Natural killer cell (primary cell): ENCODE results near the gene TMEM273. TPM values are rescaled to one million over a fixed set of nuclear protein-coding genes. Genes with fewer than 3 reads are reported as not detected.

ENCODE experiments used
- ATAC-seq, 3 donors: fragments of 150-1000 bp in 2 of 3; fragments of 200-7000 bp in 1 of 3; cut with Tn5 transposase; 1 replicate in 1 of 3; 2 replicates in 2 of 3; pipeline ENCODE4 v1.10.0; 2021; ENCODE audit warnings: mild to moderate bottlenecking in 2 of 3, moderate library complexity in 2 of 3
- DNase-seq, 2 donors: peaks; one replicate each; pipeline versions ENCODE4 v3.0.0 to v3.0.0-alpha.2; 2013 to 2021; ENCODE audit warnings: mixed read lengths in 1 of 2
- H3K27ac ChIP-seq: one replicate; pipeline ENCODE4 v1.5.1; 2013; ENCODE audit warnings: mild to moderate bottlenecking, low read length
- H3K27me3 ChIP-seq: one replicate; pipeline ENCODE4 v1.6.1; 2013; ENCODE audit warnings: low read length; ENCODE audit not compliant: control insufficient read depth, insufficient read depth
- H3K36me3 ChIP-seq: one replicate; pipeline ENCODE4 v1.6.1; 2013; ENCODE audit warnings: low read length; ENCODE audit not compliant: control insufficient read depth, insufficient read depth
- H3K4me1 ChIP-seq: one replicate; pipeline ENCODE4 v1.6.1; 2013; ENCODE audit warnings: low read length; ENCODE audit not compliant: control insufficient read depth, insufficient read depth
- H3K4me3 ChIP-seq: one replicate; pipeline ENCODE4 v1.5.1; 2013; ENCODE audit warnings: low read length
- H3K9me3 ChIP-seq: one replicate; pipeline ENCODE4 v1.6.1; 2013; ENCODE audit warnings: low read length; ENCODE audit not compliant: control insufficient read depth, insufficient read depth
- H3K27ac Mint-ChIP-seq, 2 donors: one replicate each; pipeline ENCODE4 v1.8.0; 2022; ENCODE audit warnings: mild to moderate bottlenecking in 2 of 2, mixed read lengths in 2 of 2, moderate library complexity in 1 of 2
- H3K27me3 Mint-ChIP-seq, 2 donors: one replicate each; pipeline ENCODE4 v1.8.0; 2022; ENCODE audit warnings: low read depth in 2 of 2, mixed read lengths in 2 of 2
- H3K36me3 Mint-ChIP-seq: one replicate; pipeline ENCODE4 v1.8.0; 2022; ENCODE audit warnings: mixed read lengths
- H3K4me1 Mint-ChIP-seq, 2 donors: one replicate each; pipeline ENCODE4 v1.8.0; 2022; ENCODE audit warnings: mixed read lengths in 2 of 2
- H3K4me3 Mint-ChIP-seq: one replicate; pipeline ENCODE4 v1.8.0; 2022; ENCODE audit warnings: mild to moderate bottlenecking, moderate library complexity, mixed read lengths
- H3K9me3 Mint-ChIP-seq, 2 donors: one replicate each; pipeline ENCODE4 v1.8.0; 2022; ENCODE audit warnings: mixed read lengths in 2 of 2
- CTCF ChIP-seq: fragments of 200-600 bp; IDR thresholded peaks from one replicate; pipeline ENCODE4 v1.8.0; 2022; ENCODE audit warnings: antibody characterized with exemption
- WGBS: methylation state at CpG from one replicate; pipeline ENCODE4 v1.1.7; 2013; ENCODE audit warnings: missing lambda C conversion rate; ENCODE audit not compliant: insufficient coverage; 5-methylcytosine and 5-hydroxymethylcytosine counted together
- intact Hi-C: fragments of 100-400 bp; cut with micrococcal nuclease; formaldehyde crosslinking; loops from one replicate; pipeline ENCODE4 v1.14.2; 2022
- total RNA-seq, 4 donors: library from RNA; stranded (reverse); fragments of 120-200 nt in 1 of 4; gene quantifications; one replicate each; pipeline versions ENCODE4 v1.2.3 to v1.2.4, GENCODE V29; 2013 to 2022

The TMEM273 gene
- total RNA-seq, 3 donors from 2014 or later (not counting 1 experiment from before 2014, with no cell fraction given), result 11.6 to 46.3 (median 29.4) TPM

- TF ChIP-seq CTCF, result no peak
- no peaks in the 10 kb centered on the region for H3K27me3 ChIP-seq
- ATAC-seq, result no peak
- no peak for DNase-seq
- Mint-ChIP-seq H3K27ac (no peak overlapping the region), H3K4me1 (peaks cover 9 to 16% of the 10 kb centered on the region in 2 donors), H3K27me3 (peaks cover 4 to 15% of the 10 kb centered on the region in 2 donors), H3K9me3 (no peaks in the 10 kb centered on the region), H3K4me3 (no peak overlapping the region), H3K36me3 (no peaks in the 10 kb centered on the region)
- H3K4me3 ChIP-seq, result no peak overlapping the region
- H3K4me1 ChIP-seq, result peaks cover 4% of the 10 kb centered on the region
- no peak overlapping the region for H3K27ac ChIP-seq
- intact Hi-C loops, result no loop called here
- no peaks in the 10 kb centered on the region for H3K36me3 ChIP-seq
- 86% methylated on average over 5 of the region's 5 CpGs for WGBS
- no peaks in the 10 kb centered on the region for H3K9me3 ChIP-seq
Observed at GRCh38 chr10:49141541-49142332, 46.5 kb downstream of the TMEM273 start.

- 97% methylated on average over 5 of the region's 5 CpGs for WGBS
- Mint-ChIP-seq H3K27me3 (peaks cover 4 to 6% of the 10 kb centered on the region in 2 donors), H3K9me3 (peaks cover 0 to 2% of the 10 kb centered on the region in 2 donors), H3K27ac (no peak overlapping the region), H3K36me3 (no peaks in the 10 kb centered on the region), H3K4me1 (peaks cover 20 to 21% of the 10 kb centered on the region in 2 donors), H3K4me3 (no peak overlapping the region)
- TF ChIP-seq CTCF, result no peak
- Histone ChIP-seq H3K4me3 (no peak overlapping the region), H3K4me1 (peaks cover 9% of the 10 kb centered on the region), H3K36me3 (no peaks in the 10 kb centered on the region), H3K27ac (no peak overlapping the region), H3K9me3 (no peaks in the 10 kb centered on the region), H3K27me3 (no peaks in the 10 kb centered on the region)
- intact Hi-C loops, result no loop called here
- no peak for ATAC-seq
- DNase-seq, result no peak
Observed at GRCh38 chr10:49140304-49141177, 47.6 kb downstream of the TMEM273 start.

GRCh38 chr10:49139846-49140195 is 48.4 kb downstream of the TMEM273 start:
- no peak for ATAC-seq
- Mint-ChIP-seq H3K27me3 (peaks cover 0 to 2% of the 10 kb centered on the region in 2 donors), H3K36me3 (no peaks in the 10 kb centered on the region), H3K27ac (no peak overlapping the region), H3K4me3 (no peak overlapping the region), H3K4me1 (peaks cover 27 to 28% of the 10 kb centered on the region in 2 donors), H3K9me3 (peaks cover 0 to 2% of the 10 kb centered on the region in 2 donors)
- DNase-seq, result no peak
- no peak for TF ChIP-seq CTCF
- Histone ChIP-seq H3K4me3 (no peak overlapping the region), H3K27ac (no peak overlapping the region), H3K36me3 (no peaks in the 10 kb centered on the region), H3K9me3 (no peaks in the 10 kb centered on the region), H3K27me3 (no peaks in the 10 kb centered on the region), H3K4me1 (peaks cover 16% of the 10 kb centered on the region)
- 94% methylated on average over 4 of the region's 4 CpGs for WGBS
- intact Hi-C loops, result no loop called here
